Natural killer cell treated with Interleukin-12 subunit alpha and Interleukin-12 subunit beta and Interleukin-15 and Interleukin-18, amount 100 ng/mL, for 72 hours (primary cell): Measurements from ENCODE around the gene DYTN. TPM values are rescaled to one million over a fixed set of nuclear protein-coding genes. Genes with fewer than 3 reads are reported as not detected.

Experiments
- ATAC-seq, 2 donors: fragments of 150-1000 bp; cut with Tn5 transposase in 1 of 2; sonication (Bioruptor Pico), chemical (Tn5 transposase) in 1 of 2; 2 replicates each; pipeline ENCODE4 v1.10.0; 2021
- DNase-seq: peaks from one replicate; pipeline ENCODE4 v3.0.0; 2022; ENCODE audit warnings: low spot score
- H3K27ac Mint-ChIP-seq, 2 donors: 1 replicate in 1 of 2; 2 replicates in 1 of 2; pipeline ENCODE4 v1.8.0; 2022; ENCODE audit warnings: mixed read lengths in 2 of 2, mild to moderate bottlenecking in 1 of 2, moderate library complexity in 1 of 2
- H3K27me3 Mint-ChIP-seq, 2 donors: 1 replicate in 1 of 2; 2 replicates in 1 of 2; pipeline ENCODE4 v1.8.0; 2022; ENCODE audit warnings: mixed read lengths in 2 of 2
- H3K36me3 Mint-ChIP-seq: one replicate; pipeline ENCODE4 v1.8.0; 2022; ENCODE audit warnings: mixed read lengths
- H3K4me1 Mint-ChIP-seq, 2 donors: 1 replicate in 1 of 2; 2 replicates in 1 of 2; pipeline ENCODE4 v1.8.0; 2022; ENCODE audit warnings: low read depth in 2 of 2, mixed read lengths in 2 of 2, mild to moderate bottlenecking in 1 of 2
- H3K4me3 Mint-ChIP-seq: one replicate; pipeline ENCODE4 v1.8.0; 2022; ENCODE audit warnings: mixed read lengths
- H3K9me3 Mint-ChIP-seq: 2 replicates; pipeline ENCODE4 v1.8.0; 2022; ENCODE audit warnings: mixed read lengths
- total RNA-seq, 2 donors: library from RNA; stranded (reverse); gene quantifications; one replicate each; pipeline ENCODE4 v1.2.3, GENCODE V29; 2022

The DYTN gene
- total RNA-seq, 2 donors from 2014 or later, result not detected

DNA sequence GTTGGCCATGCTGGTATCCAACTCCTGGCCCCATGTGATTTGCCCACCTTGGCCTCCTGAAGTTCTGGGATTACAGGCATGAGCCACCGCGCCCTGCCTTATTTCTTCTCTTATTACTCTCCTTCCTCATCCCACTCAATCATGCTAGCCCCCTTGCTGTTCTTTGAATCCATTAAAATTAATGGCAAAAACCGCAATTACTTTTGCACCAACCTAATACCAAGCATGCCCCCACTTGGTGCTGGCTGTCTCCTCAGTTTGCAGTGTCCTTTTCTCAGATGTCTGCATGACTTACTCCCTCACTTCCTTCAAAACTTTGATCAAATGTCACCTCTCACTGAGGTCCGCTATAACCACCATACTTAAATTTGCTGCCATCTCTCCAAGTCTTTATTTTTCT lies 34.6 kb downstream of the DYTN start:
- H3K4me1 Mint-ChIP-seq, result no peaks in the 10 kb centered on the region
- DNase-seq (no peak), ATAC-seq (no peak)
- no peaks in the 10 kb centered on the region for H3K36me3 Mint-ChIP-seq
- peaks cover 10 to 32% of the 10 kb centered on the region in 2 donors for H3K27me3 Mint-ChIP-seq
- H3K27ac Mint-ChIP-seq, result no peak overlapping the region
- H3K9me3 Mint-ChIP-seq, result no peaks in the 10 kb centered on the region
- no peak overlapping the region for H3K4me3 Mint-ChIP-seq

DNA sequence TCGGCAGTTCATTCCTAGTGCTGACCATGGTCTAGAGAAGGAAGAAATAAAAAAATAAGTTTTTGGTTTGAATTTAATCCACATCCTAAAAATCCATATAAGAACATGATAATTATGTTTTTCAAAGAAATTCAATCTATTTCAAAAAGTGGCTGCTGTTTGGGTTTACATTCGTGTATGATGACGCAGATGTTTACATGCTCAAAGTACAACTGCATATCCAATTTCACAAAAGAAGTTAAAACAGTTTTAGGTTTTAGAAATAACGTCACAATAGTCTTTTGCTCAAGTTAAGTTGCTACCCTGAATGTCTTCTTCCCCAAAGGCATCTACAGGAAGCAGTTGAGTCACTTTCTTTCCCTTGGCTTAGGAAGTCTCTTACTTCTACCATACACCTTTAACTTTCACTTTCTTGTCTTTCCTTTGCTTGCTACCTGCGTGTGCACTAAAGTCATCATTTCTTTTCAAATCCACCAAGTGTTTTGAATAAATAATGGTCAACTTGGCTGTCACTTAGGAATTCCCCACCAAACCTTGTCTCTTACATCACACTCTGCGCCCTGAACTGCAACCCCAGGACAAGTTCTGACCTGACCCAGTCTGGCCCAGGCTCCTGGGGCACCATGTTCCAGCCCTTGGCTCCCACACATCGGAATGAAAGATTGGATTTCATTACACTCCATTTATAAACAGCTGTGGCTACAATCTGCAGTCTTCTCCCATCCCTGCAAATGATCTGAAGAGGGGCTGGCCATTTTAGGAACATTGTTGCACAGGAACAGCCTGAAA lies 47.5 kb downstream of the DYTN start:
- Mint-ChIP-seq H3K27ac (no peak overlapping the region), H3K4me3 (no peak overlapping the region), H3K9me3 (no peaks in the 10 kb centered on the region), H3K36me3 (no peaks in the 10 kb centered on the region), H3K27me3 (peaks cover 7 to 16% of the 10 kb centered on the region in 2 donors), H3K4me1 (no peaks in the 10 kb centered on the region)
- no peak for DNase-seq
- no peak for ATAC-seq

DNA sequence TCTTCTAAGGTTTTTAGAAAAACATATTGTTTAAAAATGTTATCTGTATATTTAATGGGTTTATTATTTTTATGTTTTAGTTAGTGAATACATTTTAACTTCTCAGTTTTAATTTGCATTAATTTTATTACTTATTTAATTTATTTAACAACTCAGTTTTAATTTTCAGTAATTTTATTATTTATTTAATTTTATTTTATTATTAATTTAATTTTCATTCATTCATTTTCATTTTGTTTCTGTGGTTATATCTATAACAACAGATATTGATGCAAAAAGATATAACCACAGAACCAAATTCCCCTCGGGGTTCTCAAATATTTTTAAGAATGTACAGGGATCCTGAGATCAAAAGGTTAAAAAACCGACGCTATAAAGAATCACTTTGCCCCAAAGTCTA lies 52.9 kb downstream of the DYTN start:
- Mint-ChIP-seq H3K27ac (no peak overlapping the region), H3K4me3 (no peak overlapping the region), H3K9me3 (no peaks in the 10 kb centered on the region), H3K36me3 (no peaks in the 10 kb centered on the region), H3K4me1 (no peaks in the 10 kb centered on the region), H3K27me3 (peaks cover 14 to 24% of the 10 kb centered on the region in 2 donors)
- no peak for ATAC-seq
- no peak for DNase-seq

DNA sequence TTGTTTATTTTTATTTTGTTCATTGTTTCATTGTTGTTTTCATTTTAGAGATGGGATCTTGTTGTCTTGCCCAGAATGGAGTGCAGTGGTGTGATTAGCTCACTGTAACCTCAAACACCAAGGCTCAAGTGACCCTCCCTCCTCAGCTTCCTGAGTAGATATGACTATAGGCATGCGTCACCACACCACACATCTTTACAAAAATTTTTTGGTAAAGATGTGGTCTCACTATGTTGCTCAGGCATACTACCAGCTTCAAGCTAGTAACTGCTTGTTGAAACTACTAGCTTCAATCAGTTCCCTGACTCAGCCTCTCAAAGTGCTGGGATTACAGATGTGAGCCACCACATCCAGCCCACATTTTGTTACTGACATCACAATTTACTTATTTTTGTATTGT lies 61.1 kb downstream of the DYTN start:
- DNase-seq (no peak), ATAC-seq (no peak)
- Mint-ChIP-seq H3K36me3 (peaks cover 5% of the 10 kb centered on the region), H3K9me3 (peaks cover 7% of the 10 kb centered on the region), H3K4me3 (no peak overlapping the region), H3K27me3 (peaks cover 0 to 7% of the 10 kb centered on the region in 2 donors), H3K27ac (no peak overlapping the region), H3K4me1 (no peaks in the 10 kb centered on the region)

DNA sequence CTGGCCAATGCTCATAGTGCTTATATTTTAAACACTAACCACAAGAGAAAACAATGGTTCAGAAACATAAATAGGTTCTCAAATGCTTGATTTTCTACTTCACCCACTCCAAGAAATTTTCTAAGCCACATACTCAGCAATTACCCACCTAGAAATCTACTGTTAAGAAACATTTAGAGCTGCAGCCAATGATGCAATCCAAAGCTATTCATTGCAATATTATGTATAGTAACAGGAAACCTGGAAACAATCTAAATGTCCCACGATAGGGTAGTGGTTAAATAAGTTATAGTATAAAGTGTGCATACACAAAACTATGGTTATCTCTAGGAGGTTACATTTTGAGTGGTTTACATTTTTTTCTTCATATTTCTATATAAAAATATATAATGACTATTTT lies 70.2 kb downstream of the DYTN start:
- H3K27me3 Mint-ChIP-seq, result peaks cover 6 to 11% of the 10 kb centered on the region in 2 donors
- H3K27ac Mint-ChIP-seq, result no peak overlapping the region
- no peak overlapping the region for H3K4me3 Mint-ChIP-seq
- no peaks in the 10 kb centered on the region for H3K4me1 Mint-ChIP-seq
- DNase-seq (no peak), ATAC-seq (no peak)
- peaks cover 3% of the 10 kb centered on the region for H3K9me3 Mint-ChIP-seq
- no peaks in the 10 kb centered on the region for H3K36me3 Mint-ChIP-seq

DNA sequence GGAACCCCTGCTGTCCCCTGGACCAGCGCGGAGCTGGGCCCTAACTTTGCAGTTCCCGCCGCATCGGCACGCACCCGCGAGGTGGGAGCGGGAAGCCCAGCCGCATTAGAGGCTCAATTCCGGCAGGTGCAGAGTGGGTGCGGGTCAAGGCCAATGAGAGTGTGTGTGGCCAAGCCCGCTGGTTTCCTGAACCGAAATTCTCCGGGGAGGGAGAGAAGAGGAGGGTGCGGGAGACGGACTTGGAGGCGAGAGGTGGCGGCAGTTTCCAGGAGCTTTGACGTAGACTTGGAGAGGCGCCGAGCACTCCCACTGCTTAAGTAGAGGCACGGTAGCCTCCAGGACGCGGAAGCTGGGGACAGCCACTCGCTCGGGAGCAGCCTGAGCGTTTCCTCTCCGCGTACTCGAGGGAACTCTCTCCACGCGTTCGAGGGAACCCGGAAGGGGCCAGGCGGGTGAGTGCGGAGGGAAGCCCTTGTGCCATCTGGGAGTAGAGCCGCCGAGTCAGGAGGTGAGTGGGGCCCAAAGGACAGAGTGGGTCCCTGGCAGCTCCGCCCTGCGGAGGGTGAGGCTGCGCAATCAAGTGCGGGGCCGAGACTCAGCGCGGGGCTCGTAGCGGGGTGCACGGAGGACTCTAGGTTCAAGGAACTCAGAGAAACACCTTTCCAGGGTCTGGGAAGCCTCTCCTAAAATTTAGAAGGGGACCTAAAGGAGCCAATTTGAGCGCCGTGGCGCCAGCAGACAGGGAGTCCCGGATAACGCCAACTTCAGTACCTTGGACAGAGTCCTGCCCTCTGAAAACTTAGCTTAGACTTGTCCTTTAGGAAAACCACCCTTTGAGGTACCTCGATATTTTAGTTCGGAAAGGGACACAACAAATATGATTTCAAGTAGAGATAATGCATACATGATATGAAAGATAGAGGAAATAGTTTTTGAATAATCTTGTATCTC lies 75.8 kb downstream of the DYTN start, which contains the start of gene FAM237A:
TSS of gene FAM237A (plus strand) at position 413 of the 951 bp plus-strand sequence. CDS start 1,750 bp downstream, outside the sequence.
- ATAC-seq (no peak), DNase-seq (no peak)
- Mint-ChIP-seq H3K4me3 (no peak within 1 kb of the TSS), H3K36me3 (no peaks in the 10 kb centered on the region), H3K27me3 (peaks cover 4 to 11% of the 10 kb centered on the region in 2 donors), H3K9me3 (peaks cover 2% of the 10 kb centered on the region), H3K4me1 (no peaks in the 10 kb centered on the region), H3K27ac (no peak within 1 kb of the TSS)

DNA sequence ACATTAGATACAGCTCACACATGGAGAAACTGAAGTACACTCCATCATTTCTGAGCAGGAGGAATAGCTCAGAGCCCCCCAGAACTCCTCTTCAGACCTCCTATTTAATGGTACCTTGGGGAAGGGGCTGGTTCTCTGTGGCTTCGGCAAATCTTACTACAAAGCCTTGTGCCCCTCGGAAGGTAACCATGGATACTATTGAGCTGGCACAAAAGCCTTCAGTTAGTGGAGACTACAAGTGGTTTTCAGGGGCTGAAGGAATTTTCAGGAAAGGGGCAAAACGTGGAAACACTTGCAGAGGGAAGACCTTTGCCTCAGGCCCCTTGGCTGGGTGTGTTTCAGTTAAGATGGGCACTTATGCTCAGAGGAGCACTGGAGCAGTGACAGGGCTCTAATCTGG lies 77.0 kb downstream of the DYTN start:
- DNase-seq (no peak), ATAC-seq (no peak)
- Mint-ChIP-seq H3K36me3 (no peaks in the 10 kb centered on the region), H3K4me3 (no peak overlapping the region), H3K27me3 (peaks cover 0 to 11% of the 10 kb centered on the region in 2 donors), H3K9me3 (no peaks in the 10 kb centered on the region), H3K4me1 (no peaks in the 10 kb centered on the region), H3K27ac (no peak overlapping the region)

DNA sequence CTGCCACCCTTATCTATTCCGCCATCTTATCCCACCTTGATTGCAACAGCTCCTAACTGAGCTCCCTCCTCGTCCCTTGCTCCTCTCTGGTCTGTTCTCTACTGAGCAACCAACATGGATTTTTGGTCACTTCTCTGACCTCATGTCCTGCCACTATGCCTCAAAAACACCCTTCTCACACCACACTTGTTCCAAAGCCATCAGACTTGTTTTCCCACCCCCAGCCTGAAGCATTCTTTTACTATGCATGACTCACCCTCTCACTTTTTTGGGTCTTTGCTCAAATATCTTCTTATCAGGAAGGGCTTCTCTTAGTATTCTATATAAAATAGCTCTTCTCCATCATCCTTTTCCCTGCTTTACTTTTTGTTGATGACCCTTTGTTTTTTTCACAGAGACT lies 78.6 kb downstream of the DYTN start:
- DNase-seq (no peak), ATAC-seq (no peak)
- Mint-ChIP-seq H3K9me3 (no peaks in the 10 kb centered on the region), H3K36me3 (no peaks in the 10 kb centered on the region), H3K4me3 (no peak overlapping the region), H3K27ac (no peak overlapping the region), H3K4me1 (no peaks in the 10 kb centered on the region), H3K27me3 (peaks cover 0 to 9% of the 10 kb centered on the region in 2 donors)

DNA sequence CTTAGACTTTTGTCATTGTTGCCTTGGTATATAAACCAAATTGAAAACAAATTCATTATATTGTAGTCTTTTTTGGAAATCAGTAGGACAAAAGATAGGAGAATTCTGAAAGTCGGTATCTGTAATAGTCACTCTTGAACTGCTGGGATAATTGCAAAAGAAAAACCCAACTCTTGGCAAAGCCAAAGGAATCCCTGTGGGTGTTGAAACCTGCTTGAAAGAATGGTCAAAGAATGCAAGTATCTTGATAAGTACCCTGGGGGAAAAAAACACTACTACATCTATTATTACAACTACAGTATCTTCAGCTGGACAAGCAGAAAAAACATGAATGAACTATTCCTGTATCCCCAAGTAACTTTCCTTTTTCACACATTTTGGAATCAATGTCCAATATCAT lies 83.2 kb downstream of the DYTN start:
- no peak overlapping the region for H3K27ac Mint-ChIP-seq
- H3K9me3 Mint-ChIP-seq, result no peaks in the 10 kb centered on the region
- no peaks in the 10 kb centered on the region for H3K36me3 Mint-ChIP-seq
- no peaks in the 10 kb centered on the region for H3K4me1 Mint-ChIP-seq
- H3K4me3 Mint-ChIP-seq, result no peak overlapping the region
- peaks cover 0 to 7% of the 10 kb centered on the region in 2 donors for H3K27me3 Mint-ChIP-seq
- ATAC-seq, result no peak
- no peak for DNase-seq

DNA sequence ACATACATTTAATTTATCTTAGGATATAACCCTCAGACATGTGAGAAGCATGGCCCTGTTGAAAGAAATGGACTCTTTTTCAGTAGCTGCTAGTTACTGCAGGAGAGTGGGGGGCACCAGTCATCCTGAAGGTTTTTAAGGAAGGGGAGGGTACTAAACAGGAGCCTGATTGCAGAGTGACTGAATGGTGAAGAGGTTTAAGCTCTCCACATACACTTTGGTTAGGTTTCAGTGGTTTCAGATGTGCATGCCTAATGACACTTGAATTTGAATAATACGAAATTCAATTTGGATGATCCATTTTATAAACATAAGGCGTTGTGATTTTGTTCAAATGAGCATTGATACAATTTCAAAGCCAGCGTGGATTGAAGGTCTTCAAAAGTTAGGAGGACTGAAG lies 86.9 kb downstream of the DYTN start:
- DNase-seq (no peak), ATAC-seq (no peak)
- H3K4me3 Mint-ChIP-seq, result no peak overlapping the region
- H3K27ac Mint-ChIP-seq, result no peak overlapping the region
- H3K36me3 Mint-ChIP-seq, result no peaks in the 10 kb centered on the region
- peaks cover 6 to 32% of the 10 kb centered on the region in 2 donors for H3K27me3 Mint-ChIP-seq
- no peaks in the 10 kb centered on the region for H3K9me3 Mint-ChIP-seq
- H3K4me1 Mint-ChIP-seq, result no peaks in the 10 kb centered on the region

DNA sequence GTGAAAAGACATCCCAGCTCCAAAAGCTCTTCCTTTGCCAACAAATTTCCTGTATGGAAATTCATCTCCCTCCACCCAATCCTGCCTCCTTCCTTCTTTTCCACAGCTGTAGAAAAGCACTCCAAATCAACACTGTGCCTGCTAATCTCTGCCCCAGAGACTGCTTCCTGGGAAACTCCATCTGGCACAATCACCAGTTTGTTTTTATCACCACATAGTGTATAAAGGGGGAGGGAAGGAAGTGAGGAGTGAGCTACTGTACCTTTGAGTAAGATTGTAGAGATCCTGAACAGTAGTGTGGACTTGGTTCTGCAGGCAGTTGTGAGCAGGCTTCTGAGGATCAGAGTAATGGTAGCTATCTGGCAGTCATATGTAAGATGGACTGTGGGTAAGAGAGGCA lies 90.6 kb downstream of the DYTN start:
- no peaks in the 10 kb centered on the region for H3K36me3 Mint-ChIP-seq
- no peaks in the 10 kb centered on the region for H3K9me3 Mint-ChIP-seq
- H3K4me1 Mint-ChIP-seq, result no peaks in the 10 kb centered on the region
- ATAC-seq (no peak), DNase-seq (no peak)
- H3K4me3 Mint-ChIP-seq, result no peak overlapping the region
- peaks cover 6 to 32% of the 10 kb centered on the region in 2 donors for H3K27me3 Mint-ChIP-seq
- no peak overlapping the region for H3K27ac Mint-ChIP-seq

DNA sequence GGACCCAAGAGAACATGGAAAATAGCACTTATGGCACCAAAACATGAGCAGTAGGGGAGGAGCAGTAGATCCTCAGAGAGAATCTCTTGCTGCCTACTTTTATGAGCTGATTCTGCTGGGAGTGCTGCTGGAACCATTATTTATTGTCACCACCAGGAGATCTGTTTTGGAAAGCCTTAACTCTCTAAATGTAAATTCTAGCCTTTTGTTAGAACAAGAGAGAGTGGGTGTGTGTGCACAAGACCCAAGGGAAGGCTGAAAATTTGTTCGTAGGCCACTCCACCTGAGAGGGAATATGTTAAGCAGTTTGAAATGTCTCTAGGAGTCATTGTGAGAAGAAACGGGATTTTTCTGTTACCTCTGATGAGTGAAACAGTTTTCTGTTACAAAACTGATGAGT lies 92.1 kb downstream of the DYTN start:
- Mint-ChIP-seq H3K36me3 (no peaks in the 10 kb centered on the region), H3K4me3 (no peak overlapping the region), H3K9me3 (no peaks in the 10 kb centered on the region), H3K27ac (no peak overlapping the region), H3K4me1 (no peaks in the 10 kb centered on the region), H3K27me3 (peaks cover 6 to 32% of the 10 kb centered on the region in 2 donors)
- DNase-seq (no peak), ATAC-seq (no peak)

DNA sequence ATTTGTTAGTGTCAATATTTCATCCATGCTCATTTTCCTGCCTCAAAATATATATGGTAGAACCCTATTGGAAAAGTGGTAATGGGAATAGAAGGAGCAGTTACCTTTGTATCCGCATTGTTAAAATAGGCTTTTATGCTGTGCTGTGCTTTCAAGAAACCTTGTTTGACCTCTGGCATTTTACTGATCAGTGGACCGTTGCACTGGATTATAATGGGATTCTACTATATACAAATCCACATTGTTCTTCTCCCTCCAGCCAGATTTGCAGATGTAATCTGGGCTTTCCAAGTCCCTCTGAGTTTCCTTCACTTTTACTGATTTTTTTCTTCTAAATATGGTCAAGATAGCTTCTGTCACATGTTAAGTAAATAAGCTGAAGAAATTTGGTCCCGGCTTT lies 99.2 kb downstream of the DYTN start:
- ATAC-seq, result no peak
- no peaks in the 10 kb centered on the region for H3K4me1 Mint-ChIP-seq
- H3K27me3 Mint-ChIP-seq, result peaks cover 0 to 2% of the 10 kb centered on the region in 2 donors
- H3K4me3 Mint-ChIP-seq, result no peak overlapping the region
- H3K36me3 Mint-ChIP-seq, result no peaks in the 10 kb centered on the region
- no peak for DNase-seq
- H3K27ac Mint-ChIP-seq, result no peak overlapping the region
- H3K9me3 Mint-ChIP-seq, result no peaks in the 10 kb centered on the region

DNA sequence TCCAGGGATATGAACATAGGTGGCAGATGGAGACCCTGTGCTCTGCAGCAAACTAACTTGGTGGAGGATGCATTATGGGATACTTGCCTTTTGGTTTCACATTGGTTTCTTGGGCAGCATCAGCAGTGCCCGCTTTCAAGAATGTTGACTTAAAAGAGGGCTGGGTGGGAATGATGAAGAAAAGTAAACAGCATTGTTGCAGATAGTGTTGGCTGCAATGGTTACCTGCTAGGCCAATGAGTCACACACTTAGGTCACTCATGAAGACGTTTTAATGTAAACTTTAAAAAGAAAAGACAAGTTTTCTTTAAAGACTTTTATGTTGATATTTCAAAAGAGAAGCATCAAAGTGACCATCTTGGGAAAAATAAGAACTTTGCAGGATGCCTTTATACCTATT lies 102.0 kb downstream of the DYTN start:
- DNase-seq (no peak), ATAC-seq (no peak)
- Mint-ChIP-seq H3K9me3 (no peaks in the 10 kb centered on the region), H3K4me1 (no peaks in the 10 kb centered on the region), H3K27me3 (peaks cover 0 to 2% of the 10 kb centered on the region in 2 donors), H3K4me3 (no peak overlapping the region), H3K36me3 (no peaks in the 10 kb centered on the region), H3K27ac (no peak overlapping the region)
